Measurements from ENCODE around the gene MGAT4B. TPM values are rescaled to one million over a fixed set of nuclear protein-coding genes. Genes with fewer than 3 reads are reported as not detected.

The MGAT4B gene
- total RNA-seq, 1 experiment from 2014 or later = 148 TPM

DNA sequence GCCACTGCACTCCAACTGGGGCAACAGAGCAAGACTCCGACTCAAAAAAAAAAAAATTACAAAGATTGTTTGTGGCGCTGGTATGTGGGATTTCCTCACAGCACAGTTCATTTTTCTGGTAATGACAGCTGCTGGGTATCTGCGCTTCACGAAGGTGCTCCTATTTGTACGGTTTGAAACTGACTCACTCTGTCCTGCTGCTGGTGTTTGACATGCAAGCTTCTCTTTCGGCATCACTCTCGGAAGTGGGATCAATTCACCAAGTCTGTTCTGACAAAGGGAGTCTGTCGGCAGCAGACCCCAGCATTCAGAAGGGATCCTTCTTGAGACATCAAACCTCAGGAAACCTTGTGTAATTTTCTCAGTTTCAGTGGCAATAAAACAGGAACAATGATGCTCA, 47.7 kb downstream of the MGAT4B start:
- Histone ChIP-seq H3K4me3 (replicated peaks in 1 of 2; ENCODE audit: low read depth in 1 of 2, low read length in 2 of 2) (no peak overlapping the region), H3K27me3 (ENCODE audit: insufficient read depth, low read length) (no peaks in the 10 kb centered on the region), H3K27ac (ENCODE audit: low read depth, low read length) (no peak overlapping the region), H3K36me3 (ENCODE audit: control insufficient read depth in 1 of 2, insufficient read depth in 2 of 2, low read length in 2 of 2) (no peaks in the 10 kb centered on the region), H3K9me2 (ENCODE audit: insufficient read depth) (no peaks in the 10 kb centered on the region), H3K4me1 (ENCODE audit: control insufficient read depth in 1 of 2, insufficient read depth in 2 of 2, low read length in 2 of 2) (peaks cover 11 to 40% of the 10 kb centered on the region in 2 experiments), H3K9me3 (ENCODE audit: control insufficient read depth in 1 of 2, insufficient read depth in 1 of 2, low read depth in 1 of 2, low read length in 2 of 2) (no peaks in the 10 kb centered on the region), H4K20me1 (ENCODE audit: insufficient read depth) (peaks cover 14% of the 10 kb centered on the region; the same call in 1 of the 2 replicates), H3K4me2 (ENCODE audit: low read length) (no peak overlapping the region), H2AFZ (ENCODE audit: low read depth, low read length, poor library complexity, severe bottlenecking) (no peak overlapping the region), H3K9ac (ENCODE audit: low read length) (no peak overlapping the region), H3K79me2 (ENCODE audit: insufficient read depth, low read length) (peaks cover 75% of the 10 kb centered on the region)
- ATAC-seq = no peak
- ChIA-PET RAD21 (ENCODE audit: low non-redundant PET in 1 of 2, low total read pairs in 2 of 2, uncharacterized antibody in 2 of 2, unreplicated experiment in 2 of 2) (no interaction called here), CTCF (no interaction called here), POLR2A (no interaction called here)
- DNase-seq (ENCODE audit: low read depth, low spot score) = no peak
- intact Hi-C loops (cut with micrococcal nuclease) = no loop called here
- TF ChIP-seq, protein P1, sequence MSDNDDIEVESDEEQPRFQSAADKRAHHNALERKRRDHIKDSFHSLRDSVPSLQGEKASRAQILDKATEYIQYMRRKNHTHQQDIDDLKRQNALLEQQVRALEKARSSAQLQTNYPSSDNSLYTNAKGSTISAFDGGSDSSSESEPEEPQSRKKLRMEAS (IDR thresholded peaks at IDR 0.05) = no peak
- TF ChIP-seq POLR2AphosphoS5 (IDR thresholded peaks at IDR 0.05; ENCODE audit: low read depth, low read length) (no peak), SIN3A (IDR thresholded peaks at IDR 0.05; ENCODE audit: low read depth) (no peak)
- no TSS peak for BruUV-seq (replicated peaks)

DNA sequence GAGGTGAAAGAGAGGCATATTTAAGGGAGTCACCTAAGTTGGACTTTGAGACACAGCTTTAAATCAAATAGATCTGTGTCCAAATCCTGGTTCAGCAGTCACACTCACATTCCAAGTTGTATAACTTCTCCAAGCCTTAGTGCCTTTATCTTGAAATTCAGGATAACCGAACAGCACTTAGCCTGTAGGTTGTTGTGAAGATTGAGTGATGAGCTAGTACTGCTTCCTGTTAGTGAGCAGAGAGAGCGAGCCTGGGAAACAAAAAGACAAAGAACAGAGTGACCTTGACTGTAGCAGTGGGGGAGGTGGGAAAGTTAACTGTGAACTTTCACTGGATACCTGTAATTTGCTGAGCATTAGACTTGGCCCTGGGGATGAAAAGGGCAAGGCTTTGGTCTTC, 51.6 kb downstream of the MGAT4B start:
- H3K9me2 ChIP-seq (ENCODE audit: insufficient read depth) = no peaks in the 10 kb centered on the region
- RAD21 ChIA-PET (ENCODE audit: low non-redundant PET in 1 of 2, low total read pairs in 2 of 2, uncharacterized antibody in 2 of 2, unreplicated experiment in 2 of 2) = no interaction called here
- H2AFZ ChIP-seq (ENCODE audit: low read depth, low read length, poor library complexity, severe bottlenecking) = no peak overlapping the region
- no peaks in the 10 kb centered on the region for H3K36me3 ChIP-seq (ENCODE audit: control insufficient read depth in 1 of 2, insufficient read depth in 2 of 2, low read length in 2 of 2)
- H3K9me3 ChIP-seq (ENCODE audit: control insufficient read depth in 1 of 2, insufficient read depth in 1 of 2, low read depth in 1 of 2, low read length in 2 of 2) = no peaks in the 10 kb centered on the region
- H3K27ac ChIP-seq (ENCODE audit: low read depth, low read length) = no peak overlapping the region
- H3K79me2 ChIP-seq (ENCODE audit: insufficient read depth, low read length) = peaks cover 78% of the 10 kb centered on the region
- ATAC-seq (no peak), DNase-seq (ENCODE audit: low read depth, low spot score) (no peak)
- intact Hi-C loops (cut with micrococcal nuclease) = no loop called here
- H3K27me3 ChIP-seq (ENCODE audit: insufficient read depth, low read length) = no peaks in the 10 kb centered on the region
- CTCF ChIA-PET = interaction anchor here (1.1 kb wide), 1 partner anchor 8 kb away, joined by 3 read pairs; no protein-coding TSS in a partner anchor
- no peak overlapping the region for H3K4me2 ChIP-seq (ENCODE audit: low read length)
- H3K9ac ChIP-seq (ENCODE audit: low read length) = no peak overlapping the region
- no TSS peak for BruUV-seq (replicated peaks)
- H3K4me1 ChIP-seq (ENCODE audit: control insufficient read depth in 1 of 2, insufficient read depth in 2 of 2, low read length in 2 of 2) = peaks cover 0 to 12% of the 10 kb centered on the region in 2 experiments; a peak in 1 of 4 replicates
- peaks cover 7% of the 10 kb centered on the region; the same call in 1 of the 2 replicates for H4K20me1 ChIP-seq (ENCODE audit: insufficient read depth)
- POLR2A ChIA-PET = no interaction called here
- H3K4me3 ChIP-seq (replicated peaks in 1 of 2; ENCODE audit: low read depth in 1 of 2, low read length in 2 of 2) = no peak overlapping the region
- TF ChIP-seq FOSL1 (IDR thresholded peaks at IDR 0.05; ENCODE audit: low read depth) = no peak
- TF ChIP-seq, protein P2, sequence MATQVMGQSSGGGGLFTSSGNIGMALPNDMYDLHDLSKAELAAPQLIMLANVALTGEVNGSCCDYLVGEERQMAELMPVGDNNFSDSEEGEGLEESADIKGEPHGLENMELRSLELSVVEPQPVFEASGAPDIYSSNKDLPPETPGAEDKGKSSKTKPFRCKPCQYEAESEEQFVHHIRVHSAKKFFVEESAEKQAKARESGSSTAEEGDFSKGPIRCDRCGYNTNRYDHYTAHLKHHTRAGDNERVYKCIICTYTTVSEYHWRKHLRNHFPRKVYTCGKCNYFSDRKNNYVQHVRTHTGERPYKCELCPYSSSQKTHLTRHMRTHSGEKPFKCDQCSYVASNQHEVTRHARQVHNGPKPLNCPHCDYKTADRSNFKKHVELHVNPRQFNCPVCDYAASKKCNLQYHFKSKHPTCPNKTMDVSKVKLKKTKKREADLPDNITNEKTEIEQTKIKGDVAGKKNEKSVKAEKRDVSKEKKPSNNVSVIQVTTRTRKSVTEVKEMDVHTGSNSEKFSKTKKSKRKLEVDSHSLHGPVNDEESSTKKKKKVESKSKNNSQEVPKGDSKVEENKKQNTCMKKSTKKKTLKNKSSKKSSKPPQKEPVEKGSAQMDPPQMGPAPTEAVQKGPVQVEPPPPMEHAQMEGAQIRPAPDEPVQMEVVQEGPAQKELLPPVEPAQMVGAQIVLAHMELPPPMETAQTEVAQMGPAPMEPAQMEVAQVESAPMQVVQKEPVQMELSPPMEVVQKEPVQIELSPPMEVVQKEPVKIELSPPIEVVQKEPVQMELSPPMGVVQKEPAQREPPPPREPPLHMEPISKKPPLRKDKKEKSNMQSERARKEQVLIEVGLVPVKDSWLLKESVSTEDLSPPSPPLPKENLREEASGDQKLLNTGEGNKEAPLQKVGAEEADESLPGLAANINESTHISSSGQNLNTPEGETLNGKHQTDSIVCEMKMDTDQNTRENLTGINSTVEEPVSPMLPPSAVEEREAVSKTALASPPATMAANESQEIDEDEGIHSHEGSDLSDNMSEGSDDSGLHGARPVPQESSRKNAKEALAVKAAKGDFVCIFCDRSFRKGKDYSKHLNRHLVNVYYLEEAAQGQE (IDR thresholded peaks at IDR 0.05; ENCODE audit: low read depth) = no peak
- TF ChIP-seq POLR2AphosphoS5 (IDR thresholded peaks at IDR 0.05; ENCODE audit: low read depth, low read length) = no peak
- TF ChIP-seq EZH2 (IDR thresholded peaks at IDR 0.05) = no peak
- TF ChIP-seq EZH2phosphoT487 (IDR thresholded peaks at IDR 0.05; ENCODE audit: borderline replicate concordance) = no peak
- no peak for TF ChIP-seq ELF1 (IDR thresholded peaks at IDR 0.05; ENCODE audit: borderline replicate concordance, low read depth)
- no peak for TF ChIP-seq SIN3A (IDR thresholded peaks at IDR 0.05; ENCODE audit: low read depth)
- no peak for TF ChIP-seq RAD21 (IDR thresholded peaks at IDR 0.05; ENCODE audit: low read depth)
- TF ChIP-seq CBX3 (IDR thresholded peaks at IDR 0.05; ENCODE audit: low read depth) = no peak
- no peak for TF ChIP-seq YY1 (IDR thresholded peaks at IDR 0.05; ENCODE audit: extremely low read depth, insufficient replicate concordance, low read depth, low read length)
- TF ChIP-seq CEBPB (IDR thresholded peaks at IDR 0.05; ENCODE audit: low read depth) = no peak
- TF ChIP-seq, protein P3, sequence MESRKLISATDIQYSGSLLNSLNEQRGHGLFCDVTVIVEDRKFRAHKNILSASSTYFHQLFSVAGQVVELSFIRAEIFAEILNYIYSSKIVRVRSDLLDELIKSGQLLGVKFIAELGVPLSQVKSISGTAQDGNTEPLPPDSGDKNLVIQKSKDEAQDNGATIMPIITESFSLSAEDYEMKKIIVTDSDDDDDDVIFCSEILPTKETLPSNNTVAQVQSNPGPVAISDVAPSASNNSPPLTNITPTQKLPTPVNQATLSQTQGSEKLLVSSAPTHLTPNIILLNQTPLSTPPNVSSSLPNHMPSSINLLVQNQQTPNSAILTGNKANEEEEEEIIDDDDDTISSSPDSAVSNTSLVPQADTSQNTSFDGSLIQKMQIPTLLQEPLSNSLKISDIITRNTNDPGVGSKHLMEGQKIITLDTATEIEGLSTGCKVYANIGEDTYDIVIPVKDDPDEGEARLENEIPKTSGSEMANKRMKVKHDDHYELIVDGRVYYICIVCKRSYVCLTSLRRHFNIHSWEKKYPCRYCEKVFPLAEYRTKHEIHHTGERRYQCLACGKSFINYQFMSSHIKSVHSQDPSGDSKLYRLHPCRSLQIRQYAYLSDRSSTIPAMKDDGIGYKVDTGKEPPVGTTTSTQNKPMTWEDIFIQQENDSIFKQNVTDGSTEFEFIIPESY (IDR thresholded peaks at IDR 0.05; ENCODE audit: extremely low read depth, insufficient replicate concordance, low read length) = no peak

Measured in HCT116 (cell line).